Measurements from ENCODE around the gene KCNQ1.

Gene KCNQ1

DNA sequence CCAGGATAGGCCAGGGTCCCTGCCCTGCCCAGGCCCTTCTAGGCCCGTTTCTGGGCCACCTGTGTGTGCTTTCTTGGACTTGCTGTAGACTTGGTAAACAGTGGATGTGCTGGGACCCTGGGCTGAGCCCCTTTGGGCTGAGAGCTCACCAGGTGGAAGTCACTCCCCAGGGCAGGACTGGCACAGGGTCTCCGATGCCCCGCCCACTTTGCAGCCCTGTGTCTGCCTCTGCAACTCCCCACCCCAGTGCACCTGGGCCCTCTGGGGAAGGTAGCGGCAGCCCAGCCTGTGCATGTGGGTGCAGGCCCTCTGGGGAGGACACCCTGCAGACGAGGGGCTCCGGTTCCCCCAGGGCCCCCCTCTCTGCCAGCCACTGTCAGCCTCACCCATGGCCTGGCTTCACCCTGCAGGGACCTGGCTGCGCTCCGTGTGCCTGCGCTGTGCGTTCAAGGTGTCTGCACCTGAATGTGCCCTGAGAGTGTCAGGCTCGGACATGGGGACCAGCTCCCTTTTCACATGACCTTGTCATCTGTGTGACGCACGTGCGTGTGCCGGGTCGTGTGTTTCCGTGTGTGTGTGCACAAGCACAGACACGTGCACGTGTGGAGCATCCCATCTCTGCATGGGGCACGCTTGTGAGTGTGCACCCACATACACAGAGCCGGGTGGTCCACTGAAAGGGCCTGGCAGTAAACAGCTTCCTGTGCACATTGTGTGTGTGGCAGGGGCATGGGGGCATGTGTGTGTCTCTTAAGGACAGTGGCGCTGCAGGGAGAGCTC, 136.5 kb downstream of the KCNQ1 start:
- no peak for DNase-seq (ENCODE audit: low spot score)

- DNase-seq (ENCODE audit: low spot score), result no peak
These were observed 137.1 kb downstream of the KCNQ1 start for GRCh38 chr11:2581931-2582350.

GRCh38 chr11:2582351-2582945, 137.6 kb downstream of the KCNQ1 start:
- DNase-seq (ENCODE audit: low spot score), result no peak

DNA sequence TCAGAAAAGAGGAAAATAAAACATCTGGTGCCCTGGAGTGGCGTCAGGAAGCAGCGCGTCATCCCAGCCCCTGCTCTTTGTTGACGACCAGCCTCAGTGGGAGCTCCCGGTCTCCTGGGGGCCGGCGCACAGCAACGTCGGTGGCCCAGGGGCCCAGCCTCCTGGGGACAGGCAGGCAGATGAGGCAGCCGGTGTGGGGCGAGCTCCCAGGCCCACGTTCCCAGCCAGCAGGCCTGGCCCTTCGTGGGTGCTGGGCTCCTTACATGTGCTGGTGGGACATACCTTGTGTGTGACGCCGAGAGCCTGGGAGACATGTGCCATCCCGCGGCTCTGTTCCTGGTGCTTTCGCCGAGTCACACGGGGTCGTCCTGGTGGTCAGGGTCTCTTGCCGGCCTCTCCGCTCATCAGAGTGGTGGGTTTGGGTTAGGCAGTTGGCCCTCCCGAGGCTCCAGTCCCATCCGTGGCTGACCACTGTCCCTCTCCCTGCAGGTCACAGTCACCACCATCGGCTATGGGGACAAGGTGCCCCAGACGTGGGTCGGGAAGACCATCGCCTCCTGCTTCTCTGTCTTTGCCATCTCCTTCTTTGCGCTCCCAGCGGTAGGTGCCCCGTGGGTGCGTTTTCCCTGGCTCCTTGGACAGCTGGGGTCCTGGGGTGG, 138.3 kb downstream of the KCNQ1 start:
- no peak for DNase-seq (ENCODE audit: low spot score)

DNA sequence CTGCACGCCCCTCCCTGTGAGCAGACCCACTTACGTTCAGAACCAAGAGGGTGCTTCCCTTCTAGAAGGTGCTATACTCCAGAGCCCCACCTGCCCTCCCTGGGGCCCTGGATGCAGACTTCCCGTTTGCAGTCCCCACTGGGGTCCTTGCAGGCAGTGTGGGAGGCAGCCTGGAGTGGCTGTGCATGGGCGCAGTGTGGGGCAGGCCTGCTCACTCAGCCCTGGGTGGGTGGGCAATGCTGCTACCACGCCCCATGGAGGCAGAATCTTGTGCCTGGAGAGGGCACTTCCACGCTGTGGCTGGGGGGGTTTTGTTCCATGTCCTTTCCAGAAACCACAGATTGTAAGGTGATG, 138.8 kb downstream of the KCNQ1 start:
- no peak for DNase-seq (ENCODE audit: low spot score)

- no peak for DNase-seq (ENCODE audit: low spot score)
These were observed 139.6 kb downstream of the KCNQ1 start for GRCh38 chr11:2584434-2584811.

GRCh38 chr11:2584812-2585565, 140.2 kb downstream of the KCNQ1 start:
- no peak for DNase-seq (ENCODE audit: low spot score)

DNA sequence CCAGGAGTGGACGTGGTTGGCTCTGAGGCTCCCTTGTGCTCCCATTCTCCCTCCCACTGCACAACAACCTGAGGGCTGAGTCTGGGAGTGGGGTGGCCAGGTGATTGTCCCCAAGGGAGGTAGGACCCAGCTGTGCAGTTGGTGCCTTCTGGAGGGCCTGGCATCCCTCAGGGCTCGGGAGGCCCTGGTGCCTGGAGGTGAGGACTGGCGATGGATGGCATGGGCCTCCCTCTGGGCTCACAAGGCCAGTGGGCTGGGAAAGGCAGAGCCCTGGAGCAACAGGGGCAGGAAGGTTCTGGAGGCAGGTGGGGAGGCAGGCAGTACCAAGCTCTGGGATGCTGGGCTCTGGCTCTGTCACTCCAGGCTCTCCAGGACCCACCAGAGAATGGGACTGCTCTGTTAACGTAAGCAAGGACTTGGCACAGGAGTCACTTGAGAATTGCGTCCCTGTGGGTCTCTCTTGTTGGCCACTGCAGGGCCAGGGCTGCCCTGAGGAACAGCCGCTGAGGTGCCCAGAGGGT, 140.8 kb downstream of the KCNQ1 start:
- DNase-seq (ENCODE audit: low spot score), result no peak

GRCh38 chr11:2586087-2586792, 141.4 kb downstream of the KCNQ1 start:
- DNase-seq (ENCODE audit: low spot score), result no peak

DNA sequence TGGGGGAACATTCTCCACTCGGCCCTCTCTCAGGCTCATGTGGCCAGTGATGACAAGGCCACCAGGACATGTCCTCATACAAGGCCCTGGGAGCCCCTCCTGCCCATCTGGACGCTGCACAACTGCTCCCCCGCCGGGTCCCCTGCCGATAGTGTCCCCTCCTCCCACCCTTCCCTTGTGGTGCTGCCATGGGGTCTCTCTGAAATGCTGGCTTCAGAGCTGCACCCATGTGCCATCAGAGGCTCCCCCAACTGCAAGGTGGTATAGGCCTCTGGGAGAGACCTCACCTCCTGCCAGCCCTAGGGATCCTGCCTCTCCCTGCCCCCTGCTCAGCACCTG, 142.0 kb downstream of the KCNQ1 start:
- no peak for DNase-seq (ENCODE audit: low spot score)

DNA sequence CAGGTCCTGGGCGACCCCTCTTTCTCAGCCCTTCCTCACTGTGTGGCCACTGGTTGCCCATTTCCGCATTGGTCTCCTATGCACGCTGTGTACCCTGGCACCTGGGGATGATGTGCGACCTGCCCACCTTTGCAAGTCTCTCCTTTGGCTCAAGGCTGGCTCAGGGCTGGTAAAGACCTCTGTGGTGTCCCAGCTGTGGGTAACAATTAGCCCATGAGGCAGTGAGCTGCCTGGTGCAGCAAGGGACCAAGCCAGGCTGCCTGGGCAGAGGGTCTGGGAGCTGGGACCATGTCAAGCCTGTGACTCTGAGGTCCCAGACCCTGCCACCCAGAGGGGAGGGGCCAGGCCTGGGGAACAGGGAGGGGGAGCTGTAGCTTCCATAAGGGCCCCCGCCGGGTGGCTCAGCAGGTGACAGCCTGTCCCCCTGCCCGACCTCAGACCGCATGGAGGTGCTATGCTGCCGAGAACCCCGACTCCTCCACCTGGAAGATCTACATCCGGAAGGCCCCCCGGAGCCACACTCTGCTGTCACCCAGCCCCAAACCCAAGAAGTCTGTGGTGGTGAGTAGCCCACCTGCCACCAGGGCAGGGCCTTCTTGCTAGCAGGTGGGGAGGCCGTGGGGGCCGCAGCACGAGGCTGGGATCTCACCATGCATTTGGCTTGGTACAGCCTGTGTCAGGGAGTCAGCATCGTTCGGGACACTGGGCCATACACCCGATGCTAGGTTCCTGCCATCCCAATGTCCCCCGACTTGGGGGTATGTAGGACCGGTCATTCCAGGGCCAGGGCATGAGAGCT, 142.5 kb downstream of the KCNQ1 start:
- no peak for DNase-seq (ENCODE audit: low spot score)

- no peak for DNase-seq (ENCODE audit: low spot score)
These were observed 143.4 kb downstream of the KCNQ1 start for GRCh38 chr11:2587976-2588748.

DNA sequence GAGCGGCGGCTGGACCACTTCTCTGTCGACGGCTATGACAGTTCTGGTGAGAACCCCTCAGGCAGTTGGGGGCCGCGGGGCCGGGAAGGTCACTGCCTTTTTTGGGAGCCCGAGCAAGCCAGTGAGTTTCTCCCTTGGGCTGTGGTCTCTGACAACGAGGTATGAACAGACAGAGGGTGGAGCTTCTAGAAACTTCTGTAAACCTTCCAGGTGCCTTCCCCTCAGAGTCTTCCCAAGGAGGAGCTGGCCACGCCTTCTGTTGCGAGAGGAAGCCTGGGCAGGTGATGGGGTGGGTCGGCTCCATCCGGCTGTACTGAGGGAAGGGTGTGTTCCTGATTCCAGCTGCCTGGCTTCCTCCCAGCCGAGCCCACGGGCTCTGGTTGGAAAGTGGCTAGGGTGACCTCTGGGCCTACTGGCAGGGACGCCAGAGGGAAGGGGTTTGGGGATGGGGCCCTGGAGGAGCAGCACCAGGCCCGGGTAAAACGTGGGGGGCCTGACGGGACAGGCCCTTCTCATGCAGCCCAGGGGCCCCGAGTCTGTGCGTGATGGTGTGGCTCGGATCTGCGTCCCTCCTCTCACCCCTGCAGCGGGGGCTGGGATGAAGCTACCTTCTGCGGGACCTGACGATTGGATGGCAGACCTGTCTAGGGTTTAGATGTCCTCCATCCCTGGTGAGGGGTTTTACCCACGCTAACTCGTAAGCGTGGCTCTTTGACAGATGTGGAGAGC, 144.2 kb downstream of the KCNQ1 start:
- DNase-seq (ENCODE audit: low spot score), result no peak

DNA sequence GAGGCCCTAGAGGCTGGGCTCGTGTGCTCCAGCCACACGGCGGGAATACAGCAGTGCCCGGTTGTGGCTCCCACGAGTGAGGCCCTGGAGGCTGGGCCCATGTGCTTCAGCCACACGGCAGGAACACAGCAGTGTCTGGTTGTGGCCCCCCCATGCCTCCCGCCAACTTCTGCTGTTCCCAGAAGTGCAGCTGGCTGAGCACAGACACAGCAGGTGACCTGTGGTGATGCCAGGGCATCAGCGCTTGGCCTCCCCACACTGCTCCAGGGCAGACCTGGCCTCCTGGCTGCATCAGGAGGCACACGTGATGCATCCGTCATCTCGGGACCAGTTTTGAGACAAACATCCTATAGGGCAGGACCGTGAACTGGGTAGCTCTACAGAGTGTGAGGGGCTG, 144.7 kb downstream of the KCNQ1 start:
- no peak for DNase-seq (ENCODE audit: low spot score)

- no peak for DNase-seq (ENCODE audit: low spot score)
These were observed 145.5 kb downstream of the KCNQ1 start for GRCh38 chr11:2590131-2590964.

- DNase-seq (ENCODE audit: low spot score), result no peak
These were observed 146.4 kb downstream of the KCNQ1 start for GRCh38 chr11:2590965-2591754.

DNA sequence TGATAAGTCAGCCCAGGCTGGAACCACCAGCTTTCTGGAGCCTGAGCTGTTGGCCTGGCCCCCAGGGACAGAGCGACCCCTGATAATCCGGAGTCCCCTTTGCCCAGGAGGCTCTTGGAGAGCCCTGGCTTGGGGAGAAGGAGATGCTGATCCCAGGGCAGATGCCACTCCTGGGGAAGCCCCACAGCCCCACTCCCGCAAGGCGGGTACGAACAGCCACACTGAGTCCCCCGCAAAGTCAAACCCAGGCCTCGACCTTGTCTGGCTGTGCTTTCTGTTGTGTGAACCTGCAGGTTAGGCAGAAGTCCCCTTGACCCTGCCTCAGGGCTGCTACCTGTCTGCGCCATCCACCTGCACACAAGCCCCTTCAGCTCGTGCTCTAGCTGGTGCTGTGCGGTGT, 147.0 kb downstream of the KCNQ1 start:
- no peak for DNase-seq (ENCODE audit: low spot score)
